NCI-H1436 treated with DMSO at 0.1 percent for 48 hours (cell line): ENCODE measurements around the gene ATG10.
A peak's percentile ranks its signal among the peaks of the same experiment; 100 is the strongest.
"Not testable (repeated sequence)": the region's sequence is repeated elsewhere in the genome, so short reads cannot be mapped to it uniquely, and the experiment has no call there.

ENCODE experiments used
- DNase-seq: peaks from one replicate; lab custom pipeline; 2025; lab: John Stamatoyannopoulos, UW

ATG10 gene

GRCh38 chr5:81971712-81972491, at the start of gene ATG10:
Gene ATG10 (plus strand): TSS chr5:81972023. CDS start chr5:81987571, 15,548 bp downstream.
- peak; percentile 84 for DNase-seq

DNA sequence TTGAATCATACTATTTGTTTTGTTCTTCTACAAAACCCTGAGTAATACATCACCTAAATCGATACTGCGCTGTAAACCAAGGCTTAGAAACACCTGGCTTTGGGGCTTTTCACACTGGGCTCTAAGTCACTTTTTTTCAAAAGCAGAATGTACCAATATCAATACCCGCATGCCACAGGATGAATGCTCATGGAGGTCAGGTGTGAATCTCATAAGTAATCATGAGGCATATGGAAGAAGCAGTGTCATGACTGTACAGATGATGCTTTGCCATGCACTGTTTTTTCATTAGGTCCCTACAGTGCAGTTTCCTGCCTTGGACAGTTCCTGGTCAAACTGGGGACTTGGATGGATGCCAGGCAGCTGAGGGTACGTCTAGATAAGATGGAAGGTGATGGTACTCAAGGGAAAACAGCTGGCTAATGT, 49.0 kb upstream of the ATG10 start:
- no peak for DNase-seq

GRCh38 chr5:81924442-81924841, 47.4 kb upstream of the ATG10 start:
- no peak for DNase-seq

- no peak for DNase-seq
Measured at GRCh38 chr5:81925009-81925408, 46.8 kb upstream of the ATG10 start.

- DNase-seq: no peak
Measured at GRCh38 chr5:81925981-81926380, 45.8 kb upstream of the ATG10 start.

DNA sequence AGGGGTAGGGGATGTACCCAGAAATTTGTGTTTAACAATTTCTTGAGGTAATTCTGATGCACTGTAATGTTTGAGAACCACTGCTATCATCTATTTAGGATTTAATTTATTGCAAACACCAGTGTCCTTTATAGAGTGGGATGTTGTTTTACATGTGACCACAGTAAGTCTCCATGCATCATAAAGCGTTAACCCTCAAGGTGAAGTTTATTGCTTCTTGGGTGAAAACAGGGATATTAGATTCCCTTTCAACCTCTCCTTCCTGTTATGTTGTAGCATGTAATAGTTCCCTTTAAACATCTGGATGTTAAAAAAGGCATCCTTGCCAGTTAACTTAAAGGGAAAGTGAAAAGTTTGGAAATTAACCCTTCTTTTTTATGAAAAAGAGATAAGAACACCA, 35.8 kb upstream of the ATG10 start:
- DNase-seq: no peak

DNA sequence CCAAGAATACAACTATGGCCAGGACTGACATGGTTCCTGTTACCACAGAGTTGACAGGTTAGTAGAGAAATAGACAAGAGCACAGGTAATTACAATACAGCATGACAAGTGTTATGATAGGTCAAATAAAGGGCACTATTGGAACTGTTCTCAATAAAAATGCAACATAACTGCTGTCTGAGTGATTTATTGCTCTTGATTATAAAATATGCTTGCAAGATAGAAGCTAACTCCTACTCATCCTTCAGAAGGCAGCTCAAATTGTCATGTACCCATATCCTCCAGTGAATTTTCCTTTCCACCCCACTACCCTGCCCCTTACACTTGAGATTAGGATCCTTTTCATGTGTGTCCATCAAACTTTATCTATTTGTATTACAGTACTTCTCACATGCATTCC, 35.1 kb upstream of the ATG10 start:
- no peak for DNase-seq

- DNase-seq: no peak
Measured at GRCh38 chr5:81942746-81943145, 29.1 kb upstream of the ATG10 start.

- DNase-seq: no peak
Measured at GRCh38 chr5:81948349-81948748, 23.5 kb upstream of the ATG10 start.

GRCh38 chr5:81949462-81949861, 22.4 kb upstream of the ATG10 start:
- no peak for DNase-seq

DNA sequence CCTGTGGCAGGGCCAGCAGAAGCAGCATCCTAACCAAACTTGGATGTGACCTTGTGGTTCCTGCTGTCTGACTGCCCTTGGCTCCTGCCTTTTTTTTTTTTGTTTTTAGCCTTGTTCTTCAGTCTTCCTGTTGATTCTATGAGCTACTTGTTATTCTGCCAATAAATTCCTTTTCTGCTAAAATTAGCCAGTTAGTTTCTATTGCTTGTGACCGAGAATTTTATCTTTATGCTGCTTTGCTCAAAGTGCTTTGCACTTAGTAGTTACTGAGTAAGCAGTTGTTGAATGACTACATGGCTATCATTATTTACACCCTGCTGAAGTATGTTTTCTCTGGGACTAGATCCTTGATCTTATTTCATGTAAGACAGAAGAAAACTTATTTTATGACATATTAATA, 20.8 kb upstream of the ATG10 start:
- DNase-seq: no peak

DNA sequence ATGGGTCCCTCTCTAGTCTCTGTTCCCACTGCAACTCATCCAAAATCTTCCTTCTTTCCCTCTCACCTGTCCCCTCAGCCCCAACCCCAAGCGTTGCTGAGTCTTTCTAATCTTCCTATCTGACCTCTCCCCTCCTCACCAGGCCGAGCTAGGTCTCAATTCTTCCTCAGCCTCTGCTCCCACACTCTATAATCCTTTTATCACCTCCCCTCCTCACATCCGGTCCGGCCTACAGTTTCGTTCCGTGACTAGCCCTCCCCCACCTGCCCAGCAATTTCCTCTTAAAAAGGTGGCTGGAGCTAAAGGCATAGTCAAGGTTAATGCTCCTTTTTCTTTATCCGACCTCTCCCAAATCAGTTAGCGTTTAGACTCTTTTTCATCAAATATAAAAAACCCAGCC, 17.0 kb upstream of the ATG10 start:
- not testable (repeated sequence) for DNase-seq

DNA sequence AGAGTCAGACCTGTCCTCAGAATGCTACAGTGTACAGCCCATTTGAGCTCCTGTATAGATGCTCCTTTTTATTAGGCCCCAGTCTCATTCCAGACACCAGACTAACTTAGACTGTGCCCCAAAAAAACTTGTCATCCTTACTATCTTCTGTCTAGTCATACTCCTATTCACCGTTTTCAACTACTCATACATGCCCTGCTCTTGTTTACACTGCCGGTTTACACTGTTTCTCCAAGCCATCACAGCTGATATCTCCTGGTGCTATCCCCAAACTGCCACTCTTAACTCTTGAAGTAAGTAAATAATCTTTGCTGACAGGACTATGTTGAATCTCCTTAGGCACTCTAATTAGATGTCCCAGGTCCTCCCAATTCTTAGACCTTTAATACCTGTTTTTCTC, 13.7 kb upstream of the ATG10 start:
- DNase-seq: not testable (repeated sequence)

- DNase-seq: no peak
Measured at GRCh38 chr5:81961651-81962440, 10.0 kb upstream of the ATG10 start.

GRCh38 chr5:81963544-81963943, 8.3 kb upstream of the ATG10 start:
- DNase-seq: no peak

DNA sequence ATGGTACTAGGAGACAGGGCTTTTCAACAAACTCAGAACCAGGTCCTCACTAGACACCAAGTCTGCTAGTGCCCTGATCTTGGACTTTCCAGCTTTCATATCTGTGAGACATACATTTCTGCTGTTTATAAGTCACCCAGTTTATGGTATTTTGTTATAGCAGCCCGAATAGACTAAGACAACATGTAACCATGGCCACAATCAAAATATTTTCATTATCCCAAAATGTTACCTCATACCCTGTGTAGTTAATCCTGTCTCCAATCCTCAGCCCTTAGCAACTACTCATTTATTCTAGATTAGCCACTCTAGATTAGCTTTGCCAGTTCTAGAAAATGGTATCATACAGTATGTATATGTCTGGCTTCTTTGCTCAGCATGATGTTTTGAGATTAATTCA, 6.3 kb upstream of the ATG10 start:
- DNase-seq: no peak

- DNase-seq: no peak
Measured at GRCh38 chr5:81969226-81969625, 2.6 kb upstream of the ATG10 start.

GRCh38 chr5:81969912-81970311, 1.9 kb upstream of the ATG10 start:
- no peak for DNase-seq

- DNase-seq: no peak
Measured at GRCh38 chr5:81971111-81971711, 612 bp upstream of the ATG10 start.

DNA sequence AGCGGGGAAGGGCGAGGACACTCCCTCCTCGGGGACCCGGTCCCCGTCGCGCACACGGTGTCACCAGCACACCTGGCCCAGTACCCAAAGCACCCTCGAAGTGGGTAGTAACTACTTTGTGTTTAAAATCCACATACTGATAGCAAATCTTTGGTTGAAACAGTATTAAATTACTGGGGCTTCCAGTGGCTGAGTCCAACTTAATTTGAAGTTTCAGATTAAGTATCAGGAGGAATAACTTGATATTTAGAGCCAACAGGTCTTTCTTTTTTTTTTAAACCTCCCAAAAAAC, 615 bp downstream of the ATG10 start:
- no peak for DNase-seq

- DNase-seq: no peak
Measured at GRCh38 chr5:81980160-81980559, 8.3 kb downstream of the ATG10 start.

GRCh38 chr5:81980598-81981260, 8.9 kb downstream of the ATG10 start:
- DNase-seq: no peak
